ENCODE results near the gene CMTM7.

The CMTM7 gene

GRCh38 chr3:32419742-32420125 is 28.1 kb downstream of the CMTM7 start:
- no peak for DNase-seq (ENCODE audit: extremely low read depth, low read depth)
- no peak for TF ChIP-seq CTCF (IDR thresholded peaks at IDR 0.05; ENCODE audit: low read depth, low read length)

- no peak for DNase-seq (ENCODE audit: extremely low read depth, low read depth)
- TF ChIP-seq CTCF (IDR thresholded peaks at IDR 0.05; ENCODE audit: low read depth, low read length), result no peak
Measured at GRCh38 chr3:32420126-32421038, 28.7 kb downstream of the CMTM7 start.

- no peak for DNase-seq (ENCODE audit: extremely low read depth, low read depth)
- no peak for TF ChIP-seq CTCF (IDR thresholded peaks at IDR 0.05; ENCODE audit: low read depth, low read length)
Measured at GRCh38 chr3:32421185-32421584, 29.5 kb downstream of the CMTM7 start.

- no peak for TF ChIP-seq CTCF (IDR thresholded peaks at IDR 0.05; ENCODE audit: low read depth, low read length)
- DNase-seq (ENCODE audit: extremely low read depth, low read depth), result peak; percentile 30
Measured at GRCh38 chr3:32421991-32422859, 30.6 kb downstream of the CMTM7 start.

- TF ChIP-seq CTCF (IDR thresholded peaks at IDR 0.05; ENCODE audit: low read depth, low read length), result no peak
- DNase-seq (ENCODE audit: extremely low read depth, low read depth), result no peak
Measured at GRCh38 chr3:32422943-32423342, 31.3 kb downstream of the CMTM7 start.

- TF ChIP-seq CTCF (IDR thresholded peaks at IDR 0.05; ENCODE audit: low read depth, low read length), result no peak
- DNase-seq (ENCODE audit: extremely low read depth, low read depth), result no peak
Measured at GRCh38 chr3:32423534-32423933, 31.9 kb downstream of the CMTM7 start.

Measured in AG09319 (cell line).